Astrocyte (in vitro differentiated cells and primary cell): Measurements from ENCODE around the gene AIF1. TPM values are rescaled to one million over a fixed set of nuclear protein-coding genes. Genes with fewer than 3 reads are reported as not detected.

Source experiments
- DNase-seq: peaks from one replicate; pipeline ENCODE4 v3.0.0-alpha.2; 2010; ENCODE audit warnings: low read depth
- FAIRE-seq: peaks from 2 replicates; lab custom pipeline; 2011; peaks lifted over from hg19 to GRCh38; lab: Jason Lieb, UNC
- H2AFZ ChIP-seq: 2 replicates; pipeline ENCODE4 v1.6.0; 2012; ENCODE audit warnings: low read depth, low read length, inconsistent platforms
- H3K27ac ChIP-seq: 2 replicates; pipeline ENCODE4 v1.5.1; 2011; ENCODE audit warnings: low read depth, low read length, inconsistent platforms
- H3K27me3 ChIP-seq: 2 replicates; pipeline ENCODE4 v1.6.0; 2011; ENCODE audit warnings: low read length, inconsistent platforms; ENCODE audit not compliant: insufficient read depth
- H3K36me3 ChIP-seq: 2 replicates; pipeline ENCODE4 v1.5.1; 2011; ENCODE audit warnings: low read length, inconsistent platforms; ENCODE audit not compliant: insufficient read depth
- H3K4me1 ChIP-seq: 2 replicates; pipeline ENCODE4 v1.5.1; 2011; ENCODE audit warnings: low read length, inconsistent platforms; ENCODE audit not compliant: insufficient read depth
- H3K4me2 ChIP-seq: 2 replicates; pipeline ENCODE4 v1.6.0; 2012; ENCODE audit warnings: low read length, inconsistent platforms
- H3K4me3 ChIP-seq: 2 replicates; pipeline ENCODE4 v1.5.1; 2011; ENCODE audit warnings: low read depth, mild to moderate bottlenecking, low read length, inconsistent platforms; ENCODE audit not compliant: insufficient read depth
- H3K79me2 ChIP-seq: 2 replicates; pipeline ENCODE4 v1.6.0; 2012; ENCODE audit warnings: mild to moderate bottlenecking, low read length, inconsistent platforms; ENCODE audit not compliant: insufficient read depth
- H3K9ac ChIP-seq: 2 replicates; pipeline ENCODE4 v1.6.0; 2012; ENCODE audit warnings: mild to moderate bottlenecking, low read length, inconsistent platforms
- H3K9me3 ChIP-seq: 2 replicates; pipeline ENCODE4 v1.5.1; 2012; ENCODE audit warnings: low read depth, mild to moderate bottlenecking, low read length, inconsistent platforms; ENCODE audit not compliant: insufficient read depth
- H4K20me1 ChIP-seq: 2 replicates; pipeline ENCODE4 v1.6.0; 2012; ENCODE audit warnings: low read length, inconsistent platforms; ENCODE audit not compliant: insufficient read depth
- H3K27ac Mint-ChIP-seq: one replicate; pipeline ENCODE4 v1.8.0; 2021; ENCODE audit warnings: mild to moderate bottlenecking, mixed read lengths; ENCODE audit not compliant: unreplicated experiment
- H3K27me3 Mint-ChIP-seq: one replicate; pipeline ENCODE4 v1.8.0; 2021; ENCODE audit warnings: low read depth, mixed read lengths; ENCODE audit not compliant: unreplicated experiment
- H3K36me3 Mint-ChIP-seq: one replicate; pipeline ENCODE4 v1.8.0; 2021; ENCODE audit warnings: low read depth, mixed read lengths; ENCODE audit not compliant: unreplicated experiment
- H3K4me1 Mint-ChIP-seq: one replicate; pipeline ENCODE4 v1.8.0; 2021; ENCODE audit warnings: low read depth, mixed read lengths; ENCODE audit not compliant: unreplicated experiment
- H3K4me3 Mint-ChIP-seq: one replicate; pipeline ENCODE4 v1.8.0; 2021; ENCODE audit warnings: mild to moderate bottlenecking, moderate library complexity, mixed read lengths; ENCODE audit not compliant: unreplicated experiment
- H3K9me3 Mint-ChIP-seq: one replicate; pipeline ENCODE4 v1.8.0; 2021; ENCODE audit warnings: mild to moderate bottlenecking, mixed read lengths; ENCODE audit not compliant: unreplicated experiment
- EZH2 ChIP-seq: IDR thresholded peaks from 2 replicates; pipeline ENCODE4 v1.6.1; 2012; ENCODE audit warnings: mild to moderate bottlenecking, low read length, inconsistent platforms; ENCODE audit not compliant: insufficient read depth
- total RNA-seq: library from RNA; stranded (reverse); gene quantifications from 2 replicates; pipeline ENCODE4 v1.2.1, GENCODE V29; 2021
- TF ChIP-seq, protein P1 (sequence below): IDR thresholded peaks from 2 replicates; pipeline ENCODE4 v1.5.1; 2011; ENCODE audit warnings: low read depth, mild to moderate bottlenecking, inconsistent platforms, low read length, moderate library complexity; ENCODE audit not compliant: insufficient read depth

AIF1 gene
- total RNA-seq, 1 donor from 2014 or later: not detected

GRCh38 chr6:31640612-31641011 lies 25.6 kb downstream of the AIF1 start:
- peaks cover 58% of the 10 kb centered on the region for H3K36me3 ChIP-seq
- no peak overlapping the region for H3K27ac ChIP-seq
- Mint-ChIP-seq H3K36me3 (peaks cover 30% of the 10 kb centered on the region), H3K4me1 (peaks cover 3% of the 10 kb centered on the region), H3K27ac (peak overlapping the region; percentile 41), H3K9me3 (no peaks in the 10 kb centered on the region), H3K27me3 (no peaks in the 10 kb centered on the region), H3K4me3 (no peak overlapping the region)
- no peaks in the 10 kb centered on the region for H3K9me3 ChIP-seq
- peaks cover 13% of the 10 kb centered on the region for H3K4me1 ChIP-seq
- H3K4me3 ChIP-seq: no peak overlapping the region
- no peak overlapping the region for H3K4me2 ChIP-seq
- H3K27me3 ChIP-seq: no peaks in the 10 kb centered on the region
- H3K9ac ChIP-seq: no peak overlapping the region
- FAIRE-seq: no peak
- DNase-seq: no peak
- H4K20me1 ChIP-seq: peaks cover 55% of the 10 kb centered on the region
- TF ChIP-seq, protein P1, sequence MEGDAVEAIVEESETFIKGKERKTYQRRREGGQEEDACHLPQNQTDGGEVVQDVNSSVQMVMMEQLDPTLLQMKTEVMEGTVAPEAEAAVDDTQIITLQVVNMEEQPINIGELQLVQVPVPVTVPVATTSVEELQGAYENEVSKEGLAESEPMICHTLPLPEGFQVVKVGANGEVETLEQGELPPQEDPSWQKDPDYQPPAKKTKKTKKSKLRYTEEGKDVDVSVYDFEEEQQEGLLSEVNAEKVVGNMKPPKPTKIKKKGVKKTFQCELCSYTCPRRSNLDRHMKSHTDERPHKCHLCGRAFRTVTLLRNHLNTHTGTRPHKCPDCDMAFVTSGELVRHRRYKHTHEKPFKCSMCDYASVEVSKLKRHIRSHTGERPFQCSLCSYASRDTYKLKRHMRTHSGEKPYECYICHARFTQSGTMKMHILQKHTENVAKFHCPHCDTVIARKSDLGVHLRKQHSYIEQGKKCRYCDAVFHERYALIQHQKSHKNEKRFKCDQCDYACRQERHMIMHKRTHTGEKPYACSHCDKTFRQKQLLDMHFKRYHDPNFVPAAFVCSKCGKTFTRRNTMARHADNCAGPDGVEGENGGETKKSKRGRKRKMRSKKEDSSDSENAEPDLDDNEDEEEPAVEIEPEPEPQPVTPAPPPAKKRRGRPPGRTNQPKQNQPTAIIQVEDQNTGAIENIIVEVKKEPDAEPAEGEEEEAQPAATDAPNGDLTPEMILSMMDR: no peak
- TF ChIP-seq EZH2: no peak
- H2AFZ ChIP-seq: no peak overlapping the region
- H3K79me2 ChIP-seq: peaks cover 3% of the 10 kb centered on the region

GRCh38 chr6:31641370-31641769 lies 26.3 kb downstream of the AIF1 start:
- H3K4me3 Mint-ChIP-seq: peak overlapping the region; percentile 35
- peaks cover 25% of the 10 kb centered on the region for H3K36me3 Mint-ChIP-seq
- peaks cover 13% of the 10 kb centered on the region for H3K4me1 ChIP-seq
- no peak overlapping the region for H3K27ac ChIP-seq
- no peak for DNase-seq
- no peak for TF ChIP-seq EZH2
- TF ChIP-seq, protein P1: no peak
- H3K27me3 Mint-ChIP-seq: no peaks in the 10 kb centered on the region
- H3K79me2 ChIP-seq: peaks cover 3% of the 10 kb centered on the region
- no peak for FAIRE-seq
- H3K36me3 ChIP-seq: peaks cover 56% of the 10 kb centered on the region
- H3K4me1 Mint-ChIP-seq: peaks cover 3% of the 10 kb centered on the region
- H3K4me2 ChIP-seq: no peak overlapping the region
- no peak overlapping the region for H3K4me3 ChIP-seq
- H3K27ac Mint-ChIP-seq: no peak overlapping the region
- H3K9me3 Mint-ChIP-seq: no peaks in the 10 kb centered on the region
- H3K9ac ChIP-seq: no peak overlapping the region
- no peaks in the 10 kb centered on the region for H3K9me3 ChIP-seq
- H3K27me3 ChIP-seq: no peaks in the 10 kb centered on the region
- H4K20me1 ChIP-seq: peaks cover 47% of the 10 kb centered on the region
- H2AFZ ChIP-seq: no peak overlapping the region

- Histone ChIP-seq H3K4me3 (no peak overlapping the region), H3K36me3 (peaks cover 54% of the 10 kb centered on the region), H3K27me3 (no peaks in the 10 kb centered on the region), H3K9ac (no peak overlapping the region), H3K4me2 (no peak overlapping the region), H3K27ac (no peak overlapping the region), H3K9me3 (no peaks in the 10 kb centered on the region), H3K79me2 (peaks cover 3% of the 10 kb centered on the region), H4K20me1 (peaks cover 34% of the 10 kb centered on the region), H3K4me1 (peaks cover 13% of the 10 kb centered on the region), H2AFZ (no peak overlapping the region)
- Mint-ChIP-seq H3K36me3 (peaks cover 28% of the 10 kb centered on the region), H3K4me3 (no peak overlapping the region), H3K27me3 (no peaks in the 10 kb centered on the region), H3K9me3 (no peaks in the 10 kb centered on the region), H3K4me1 (no peaks in the 10 kb centered on the region), H3K27ac (no peak overlapping the region)
- DNase-seq (no peak), FAIRE-seq (no peak)
- no peak for TF ChIP-seq EZH2
- TF ChIP-seq, protein P1: no peak
Observed at GRCh38 chr6:31642798-31643570, 27.9 kb downstream of the AIF1 start.
